Esophagus squamous epithelium (tissue), 5 donors: ENCODE results near the gene EVA1C. TPM values are rescaled to one million over a fixed set of nuclear protein-coding genes. Genes with fewer than 3 reads are reported as not detected.

ENCODE experiments used
- DNase-seq: peaks from one replicate; lab custom pipeline; 2025; lab: John Stamatoyannopoulos, UW
- H3K27ac ChIP-seq, 4 donors: fragments of 200-600 bp; sonication (generic); one replicate each; pipeline ENCODE4 v1.5.1; 2016 to 2019; ENCODE audit warnings: mild to moderate bottlenecking in 1 of 4
- H3K27me3 ChIP-seq, 4 donors: fragments of 200-600 bp; sonication (generic); 1 replicate in 3 of 4; 2 replicates in 1 of 4; pipeline versions ENCODE4 v1.5.1 to v1.6.0; 2017 to 2021; ENCODE audit warnings: antibody characterized with exemption in 1 of 4
- H3K36me3 ChIP-seq, 3 donors: fragments of 200-600 bp; sonication (generic); one replicate each; pipeline ENCODE4 v1.5.1; 2016 to 2019
- H3K4me1 ChIP-seq, 3 donors: fragments of 200-600 bp; sonication (generic); one replicate each; pipeline ENCODE4 v1.5.1; 2017 to 2019
- H3K4me3 ChIP-seq, 4 donors: fragments of 200-600 bp; sonication (generic); 1 replicate in 3 of 4; 2 replicates in 1 of 4; pipeline ENCODE4 v1.5.1; 2016 to 2019; ENCODE audit warnings: mild to moderate bottlenecking in 2 of 4, moderate library complexity in 1 of 4
- H3K9me3 ChIP-seq, 3 donors: fragments of 200-600 bp; sonication (generic); one replicate each; pipeline ENCODE4 v1.5.1; 2016 to 2019
- CTCF ChIP-seq, 6 experiments: fragments of 450-650 bp in 4 of 6; fragments of 200-600 bp in 2 of 6; sonication (generic) in 2 of 6; IDR thresholded peaks; one replicate each; pipeline ENCODE4 v1.5.1; 2016 to 2019; ENCODE audit warnings: antibody characterized with exemption in 6 of 6, mild to moderate bottlenecking in 4 of 6, moderate library complexity in 4 of 6
- POLR2A ChIP-seq, 4 donors: fragments of 450-650 bp; IDR thresholded peaks; one replicate each; pipeline ENCODE4 v1.6.1; 2017; ENCODE audit warnings: antibody characterized with exemption in 4 of 4, mild to moderate bottlenecking in 4 of 4, moderate library complexity in 3 of 4
- WGBS, 2 donors: methylation state at CpG; one replicate each; pipeline ENCODE4 v1.1.5; 2018; 5-methylcytosine and 5-hydroxymethylcytosine counted together
- intact Hi-C: fragments of 100-400 bp; cut with DNase I; formaldehyde crosslinking; loops from one replicate; pipeline ENCODE4 v1.15.0; 2022
- total RNA-seq, 4 donors: library from RNA; depleted of rRNA; stranded (reverse); fragments of >200 nt; gene quantifications; one replicate each; pipeline ENCODE4 v1.1.0, GENCODE V29; 2016
- donor health status: DM: yes; HTN: yes; CAD: no.

EVA1C gene
- total RNA-seq, 4 donors from 2014 or later, result 12.7 to 39.9 (median 24.4) TPM

GRCh38 chr21:32533611-32534010 lies 121.1 kb downstream of the EVA1C start:
- no peak for DNase-seq
- intact Hi-C loops, result no loop called here
- no peak overlapping the region for H3K27ac ChIP-seq
- H3K4me3 ChIP-seq, result no peak overlapping the region
- H3K9me3 ChIP-seq, result no peaks in the 10 kb centered on the region
- TF ChIP-seq CTCF (IDR thresholded peaks at IDR 0.05), result no peak
- no peak for TF ChIP-seq POLR2A (IDR thresholded peaks at IDR 0.05)
- no peaks in the 10 kb centered on the region for H3K27me3 ChIP-seq
- no peaks in the 10 kb centered on the region for H3K36me3 ChIP-seq
- 79 to 100% methylated on average over 3 to 6 of the region's 7 CpGs for WGBS, 2 donors
- peaks cover 0 to 3% (median 0%) of the 10 kb centered on the region in 3 donors for H3K4me1 ChIP-seq

DNA sequence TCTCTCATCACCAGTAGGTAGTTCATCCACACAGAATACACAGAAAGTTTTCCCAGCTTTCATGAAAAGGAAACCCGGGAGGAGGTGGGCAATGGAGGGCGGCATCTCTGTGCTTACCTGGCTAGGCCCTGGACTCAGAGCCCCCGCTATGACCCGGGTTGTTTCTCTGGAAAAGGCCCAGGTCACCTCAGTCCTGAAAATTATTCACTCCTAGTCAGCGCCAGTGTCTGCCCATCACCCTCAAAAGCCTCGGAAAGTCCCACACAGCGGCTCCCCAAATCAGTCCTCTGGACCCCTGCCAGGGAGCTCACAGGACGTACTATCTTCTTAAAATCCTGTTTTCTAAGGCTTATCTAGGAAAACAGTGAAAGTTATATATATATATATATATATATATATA lies 121.6 kb downstream of the EVA1C start:
- Histone ChIP-seq H3K4me1 (peaks cover 0 to 3% (median 0%) of the 10 kb centered on the region in 3 donors), H3K27ac (no peak overlapping the region), H3K27me3 (no peaks in the 10 kb centered on the region), H3K4me3 (no peak overlapping the region), H3K36me3 (no peaks in the 10 kb centered on the region), H3K9me3 (no peaks in the 10 kb centered on the region)
- intact Hi-C loops, result no loop called here
- TF ChIP-seq CTCF (IDR thresholded peaks at IDR 0.05) (no peak), POLR2A (IDR thresholded peaks at IDR 0.05) (no peak)
- 67 to 86% methylated on average over 6 to 8 of the region's 8 CpGs for WGBS, 2 donors
- no peak for DNase-seq

DNA sequence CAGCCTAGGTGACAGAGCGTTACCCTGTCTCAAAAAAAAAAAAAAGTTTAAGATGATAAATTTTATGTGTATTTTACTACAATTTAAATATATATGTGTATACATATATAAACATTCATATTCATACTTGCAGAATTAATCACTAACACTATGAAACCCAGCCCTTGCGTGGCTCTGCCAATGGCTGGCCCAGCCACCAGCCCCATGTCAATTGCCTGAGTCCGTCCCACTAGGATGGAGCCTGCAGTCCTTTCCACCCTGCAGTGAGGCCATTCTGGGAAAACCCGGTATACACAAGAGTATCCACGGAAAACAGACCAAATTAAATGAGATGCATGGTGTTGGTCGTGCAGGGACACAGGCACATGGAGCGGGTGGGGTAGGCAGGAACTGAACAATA lies 123.1 kb downstream of the EVA1C start:
- intact Hi-C loops, result no loop called here
- Histone ChIP-seq H3K9me3 (no peaks in the 10 kb centered on the region), H3K27ac (no peak overlapping the region), H3K36me3 (no peaks in the 10 kb centered on the region), H3K27me3 (no peaks in the 10 kb centered on the region), H3K4me1 (no peaks in the 10 kb centered on the region), H3K4me3 (no peak overlapping the region)
- TF ChIP-seq CTCF (IDR thresholded peaks at IDR 0.05), result no peak
- 88 to 93% methylated on average over 7 of the region's 7 CpGs for WGBS, 2 donors
- DNase-seq, result no peak

DNA sequence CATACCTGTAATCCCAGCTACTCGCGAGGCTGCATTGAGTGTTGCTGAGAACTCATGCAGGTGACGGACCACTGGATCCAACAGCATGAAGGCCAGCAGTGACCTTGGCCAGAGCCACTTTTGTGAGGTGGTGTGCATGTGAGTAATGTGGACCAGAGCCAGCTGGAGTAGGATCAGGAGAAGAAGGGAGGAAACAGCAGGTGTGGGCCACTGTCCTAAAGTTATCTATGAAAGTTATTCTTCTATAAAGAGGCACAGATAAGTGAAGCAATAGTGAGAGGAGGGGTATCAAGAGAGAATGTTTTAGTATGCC lies 125.0 kb downstream of the EVA1C start:
- Histone ChIP-seq H3K9me3 (no peaks in the 10 kb centered on the region), H3K36me3 (no peaks in the 10 kb centered on the region), H3K27ac (no peak overlapping the region), H3K4me1 (no peaks in the 10 kb centered on the region), H3K4me3 (no peak overlapping the region), H3K27me3 (no peaks in the 10 kb centered on the region)
- WGBS, 2 donors, result 86 to 100% methylated on average over 3 of the region's 3 CpGs
- TF ChIP-seq POLR2A (IDR thresholded peaks at IDR 0.05), result no peak
- no peak for TF ChIP-seq CTCF (IDR thresholded peaks at IDR 0.05)
- DNase-seq, result no peak
- intact Hi-C loops, result no loop called here

DNA sequence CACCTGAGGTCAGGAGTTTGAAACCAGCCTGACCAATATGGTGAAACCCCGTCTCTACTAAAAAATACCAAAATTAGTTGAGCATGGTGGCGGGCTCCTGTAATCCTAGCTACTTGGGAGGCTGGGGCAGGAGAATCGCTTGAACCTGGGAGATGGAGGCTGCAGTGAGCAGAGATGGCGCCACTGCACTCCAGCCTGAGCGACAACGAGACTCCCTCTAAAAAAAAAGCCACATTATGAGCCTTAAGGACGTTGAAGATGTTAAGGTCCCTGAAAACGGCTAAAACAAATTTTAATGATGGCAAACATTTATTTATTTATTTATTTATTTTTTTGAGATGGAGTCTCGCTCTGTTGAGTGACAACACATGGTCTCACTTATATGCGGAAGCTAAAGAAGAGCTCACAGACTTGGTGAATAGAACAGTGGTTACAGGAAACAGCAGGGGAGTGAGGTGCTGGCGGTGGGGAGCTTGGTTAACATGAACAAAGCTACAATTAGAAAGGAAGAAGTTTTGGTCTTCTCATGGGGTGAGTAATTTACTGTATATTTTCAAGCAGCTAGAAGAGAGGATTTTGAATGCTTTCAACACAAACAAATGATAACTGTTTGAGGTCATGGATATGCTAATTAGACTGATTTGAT lies 125.8 kb downstream of the EVA1C start:
- Histone ChIP-seq H3K9me3 (no peaks in the 10 kb centered on the region), H3K36me3 (no peaks in the 10 kb centered on the region), H3K27ac (no peak overlapping the region), H3K4me3 (no peak overlapping the region), H3K4me1 (no peaks in the 10 kb centered on the region), H3K27me3 (no peaks in the 10 kb centered on the region)
- no peak for DNase-seq
- TF ChIP-seq POLR2A (IDR thresholded peaks at IDR 0.05) (no peak), CTCF (IDR thresholded peaks at IDR 0.05) (no peak)
- intact Hi-C loops, result no loop called here
- WGBS, 2 donors, result 81% methylated on average over 11 of the region's 11 CpGs
